Osteoblast (primary cell): ENCODE measurements around the gene TM4SF4. TPM values are rescaled to one million over a fixed set of nuclear protein-coding genes. Genes with fewer than 3 reads are reported as not detected.

Source experiments
- DNase-seq: peaks from one replicate; pipeline ENCODE4 v3.0.0; 2011; ENCODE audit warnings: low spot score, mixed read lengths; ENCODE audit not compliant: insufficient read length; ENCODE audit errors: missing footprints
- H2AFZ ChIP-seq: 2 replicates; pipeline ENCODE4 v1.6.0; 2011; ENCODE audit warnings: mild to moderate bottlenecking, low read length
- H3K27ac ChIP-seq: 2 replicates; pipeline ENCODE4 v1.5.1; 2011; ENCODE audit warnings: mild to moderate bottlenecking, low read depth, low read length, moderate library complexity
- H3K27me3 ChIP-seq: 2 replicates; pipeline ENCODE4 v1.6.0; 2012; ENCODE audit warnings: mild to moderate bottlenecking, control low read depth, inconsistent platforms, low read length, moderate library complexity; ENCODE audit not compliant: insufficient read depth
- H3K36me3 ChIP-seq: 2 replicates; pipeline ENCODE4 v1.5.1; 2011; ENCODE audit warnings: mild to moderate bottlenecking, low read length, control low read depth, moderate library complexity; ENCODE audit not compliant: insufficient read depth
- H3K4me1 ChIP-seq: 2 replicates; pipeline ENCODE4 v1.5.1; 2011; ENCODE audit warnings: mild to moderate bottlenecking, low read length, control low read depth, moderate library complexity; ENCODE audit not compliant: insufficient read depth
- H3K4me2 ChIP-seq: 2 replicates; pipeline ENCODE4 v1.6.0; 2011; ENCODE audit warnings: mild to moderate bottlenecking, low read length; ENCODE audit not compliant: insufficient read depth
- H3K4me3 ChIP-seq: fragments of 200-600 bp; sonication (generic); 3 replicates; pipeline ENCODE4 v1.5.1; 2012; ENCODE audit warnings: mild to moderate bottlenecking, low read length, inconsistent platforms; ENCODE audit not compliant: insufficient read depth
- H3K79me2 ChIP-seq: 2 replicates; pipeline ENCODE4 v1.6.0; 2012; ENCODE audit warnings: mild to moderate bottlenecking, low read length, control low read depth, inconsistent platforms; ENCODE audit not compliant: insufficient read depth
- H3K9me3 ChIP-seq: 2 replicates; pipeline ENCODE4 v1.5.1; 2011; ENCODE audit warnings: low read depth, low read length, control low read depth
- H4K20me1 ChIP-seq: 2 replicates; pipeline ENCODE4 v1.6.0; 2012; ENCODE audit warnings: mild to moderate bottlenecking, low read length, control low read depth; ENCODE audit not compliant: insufficient read depth
- CTCF ChIP-seq: IDR thresholded peaks from 2 replicates; pipeline ENCODE4 v1.5.1; 2011; ENCODE audit warnings: mild to moderate bottlenecking, low read depth, low read length, moderate library complexity; ENCODE audit errors: extremely low read depth
- total RNA-seq: library from RNA; depleted of rRNA; stranded (reverse); fragments of >200 nt; gene quantifications from 2 replicates; pipeline ENCODE4 v1.2.3, GENCODE V29; 2012

Gene TM4SF4
- total RNA-seq, 1 donor, result not detected

GRCh38 chr3:149514471-149514870, 40.0 kb downstream of the TM4SF4 start:
- Histone ChIP-seq H3K4me3 (no peak overlapping the region), H3K4me2 (no peak overlapping the region), H3K79me2 (no peaks in the 10 kb centered on the region), H3K27me3 (no peaks in the 10 kb centered on the region), H3K4me1 (peaks cover 4% of the 10 kb centered on the region), H4K20me1 (no peaks in the 10 kb centered on the region), H2AFZ (no peak overlapping the region), H3K36me3 (peaks cover 19% of the 10 kb centered on the region), H3K27ac (no peak overlapping the region), H3K9me3 (no peaks in the 10 kb centered on the region)
- DNase-seq, result no peak
- TF ChIP-seq CTCF, result no peak

- Histone ChIP-seq H3K27me3 (no peaks in the 10 kb centered on the region), H3K4me3 (no peak overlapping the region), H3K27ac (no peak overlapping the region), H3K4me2 (no peak overlapping the region), H3K79me2 (no peaks in the 10 kb centered on the region), H3K9me3 (no peaks in the 10 kb centered on the region), H4K20me1 (no peaks in the 10 kb centered on the region), H3K36me3 (peaks cover 27% of the 10 kb centered on the region), H3K4me1 (peaks cover 3% of the 10 kb centered on the region), H2AFZ (no peak overlapping the region)
- TF ChIP-seq CTCF, result no peak
- DNase-seq, result no peak
These were observed 40.8 kb downstream of the TM4SF4 start for GRCh38 chr3:149515249-149515648.

GRCh38 chr3:149516920-149517319, 42.4 kb downstream of the TM4SF4 start:
- Histone ChIP-seq H3K4me2 (no peak overlapping the region), H4K20me1 (no peaks in the 10 kb centered on the region), H3K27ac (no peak overlapping the region), H3K9me3 (no peaks in the 10 kb centered on the region), H3K79me2 (peaks cover 2% of the 10 kb centered on the region), H3K27me3 (no peaks in the 10 kb centered on the region), H3K4me3 (no peak overlapping the region), H3K4me1 (peaks cover 3% of the 10 kb centered on the region), H3K36me3 (peaks cover 39% of the 10 kb centered on the region), H2AFZ (no peak overlapping the region)
- DNase-seq, result no peak
- no peak for TF ChIP-seq CTCF

GRCh38 chr3:149519912-149520311, 45.4 kb downstream of the TM4SF4 start:
- H4K20me1 ChIP-seq, result no peaks in the 10 kb centered on the region
- peaks cover 4% of the 10 kb centered on the region for H3K79me2 ChIP-seq
- no peaks in the 10 kb centered on the region for H3K9me3 ChIP-seq
- H3K27me3 ChIP-seq, result no peaks in the 10 kb centered on the region
- no peak overlapping the region for H3K4me2 ChIP-seq
- no peaks in the 10 kb centered on the region for H3K4me1 ChIP-seq
- H3K27ac ChIP-seq, result no peak overlapping the region
- no peak overlapping the region for H2AFZ ChIP-seq
- no peak for DNase-seq
- peaks cover 55% of the 10 kb centered on the region for H3K36me3 ChIP-seq
- TF ChIP-seq CTCF, result no peak
- no peak overlapping the region for H3K4me3 ChIP-seq
